ENCODE data around the gene ZNF41. TPM values are rescaled to one million over a fixed set of nuclear protein-coding genes. Genes with fewer than 3 reads are reported as not detected.
A peak's percentile ranks its signal among the peaks of the same experiment; 100 is the strongest.

Gene ZNF41
- total RNA-seq, 1 donor from 2014 or later: 7.6 TPM

DNA sequence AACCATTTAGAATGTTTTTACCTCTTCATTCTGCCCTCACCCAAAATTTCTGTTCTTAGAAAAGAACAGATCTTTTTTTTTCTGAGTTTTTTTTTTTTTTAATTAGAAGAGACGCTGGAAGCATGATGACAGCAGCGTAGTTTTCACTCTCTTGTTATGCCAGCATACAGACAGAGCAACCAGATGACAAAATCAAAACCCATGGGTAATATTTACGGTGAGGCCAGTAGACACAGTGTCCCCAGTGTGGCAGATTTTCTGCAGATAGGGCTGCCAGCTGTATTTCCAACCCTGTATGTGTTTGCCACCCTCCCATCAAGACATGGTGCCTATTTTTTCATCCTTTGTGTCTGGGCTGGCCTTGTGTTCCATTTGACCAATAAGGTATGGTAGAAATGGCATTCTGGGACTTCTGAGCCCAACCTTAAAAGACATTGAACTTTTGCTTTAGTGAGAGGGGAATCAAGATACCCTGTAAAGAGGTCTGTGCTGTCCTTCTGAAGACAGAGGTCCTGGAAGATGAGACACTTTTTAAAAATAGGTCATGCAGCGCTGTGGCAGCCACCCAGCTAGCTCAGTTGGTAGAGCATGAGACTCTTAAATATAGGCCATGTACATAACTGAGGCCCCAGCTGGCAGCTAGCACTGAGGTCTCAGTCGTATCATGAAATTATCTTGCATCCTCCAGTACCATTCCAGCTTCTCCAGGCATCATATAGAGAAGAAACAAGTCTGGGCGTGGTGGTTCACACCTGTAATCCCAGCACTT is 6.7 kb upstream of the ZNF41 start:
- Mint-ChIP-seq H3K4me3 (ENCODE audit: unreplicated experiment) (no peak overlapping the region), H3K27ac (ENCODE audit: unreplicated experiment) (no peak overlapping the region), H3K9me3 (ENCODE audit: unreplicated experiment) (no peaks in the 10 kb centered on the region), H3K36me3 (ENCODE audit: unreplicated experiment) (no peaks in the 10 kb centered on the region), H3K4me1 (ENCODE audit: low read depth, unreplicated experiment) (peaks cover 5% of the 10 kb centered on the region), H3K27me3 (ENCODE audit: unreplicated experiment) (no peaks in the 10 kb centered on the region)
- DNase-seq: no peak
- no peak for TF ChIP-seq CTCF (IDR thresholded peaks at IDR 0.05; ENCODE audit: partially characterized antibody, unreplicated experiment)

DNA sequence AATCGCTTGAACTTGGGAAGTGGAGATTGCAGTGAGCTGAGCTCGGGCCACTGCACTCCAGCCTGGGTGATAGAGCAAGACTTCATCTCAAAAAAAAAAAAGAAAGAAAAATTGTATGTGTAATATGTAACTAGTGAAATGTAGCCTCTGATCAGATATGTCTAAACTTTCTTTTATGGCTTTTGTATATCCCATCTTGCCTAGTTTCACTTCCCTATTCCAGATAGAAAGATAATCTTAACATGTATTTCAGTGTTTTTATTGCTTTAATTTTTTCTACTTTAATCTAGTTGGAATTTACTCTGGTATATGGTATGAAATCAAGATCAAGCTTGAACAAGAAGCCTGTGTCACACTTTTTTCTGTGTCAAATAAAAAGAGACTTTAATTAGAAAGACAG is 1.9 kb upstream of the ZNF41 start:
- Mint-ChIP-seq H3K9me3 (ENCODE audit: unreplicated experiment) (peaks cover 5% of the 10 kb centered on the region), H3K27ac (ENCODE audit: unreplicated experiment) (no peak overlapping the region), H3K36me3 (ENCODE audit: unreplicated experiment) (no peaks in the 10 kb centered on the region), H3K4me3 (ENCODE audit: unreplicated experiment) (peak overlapping the region; percentile 34), H3K27me3 (ENCODE audit: unreplicated experiment) (peaks cover 8% of the 10 kb centered on the region), H3K4me1 (ENCODE audit: low read depth, unreplicated experiment) (peaks cover 12% of the 10 kb centered on the region)
- TF ChIP-seq CTCF (IDR thresholded peaks at IDR 0.05; ENCODE audit: partially characterized antibody, unreplicated experiment): no peak
- no peak for DNase-seq

GRCh38 chrX:47483306-47484268 is 565 bp upstream of the ZNF41 start:
- H3K27ac Mint-ChIP-seq (ENCODE audit: unreplicated experiment): peak overlapping the region; percentile 94
- DNase-seq: peak; percentile 40
- peaks cover 5% of the 10 kb centered on the region for H3K9me3 Mint-ChIP-seq (ENCODE audit: unreplicated experiment)

DNA sequence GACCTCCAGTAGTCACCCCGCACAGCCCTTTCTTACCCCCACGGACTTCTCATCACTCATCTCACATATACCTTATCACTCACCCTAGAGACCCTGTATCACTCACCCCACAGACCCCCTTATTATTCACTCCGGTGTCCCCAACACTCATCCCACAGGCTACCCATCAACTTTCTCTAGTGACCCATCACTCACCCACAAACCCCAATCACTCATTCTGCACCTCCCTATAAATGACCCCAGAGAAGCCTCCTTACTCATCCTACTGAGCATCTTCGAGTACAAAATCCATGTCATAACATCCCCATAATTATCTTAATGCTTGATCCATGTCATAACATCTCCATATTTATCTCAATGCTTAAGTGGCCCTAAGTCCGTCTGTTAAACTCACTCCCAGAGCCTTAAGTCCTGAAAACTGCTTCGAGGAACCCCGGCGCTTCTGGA is 934 bp downstream of the ZNF41 start:
- Mint-ChIP-seq H3K27me3 (ENCODE audit: unreplicated experiment) (peaks cover 8% of the 10 kb centered on the region), H3K4me1 (ENCODE audit: low read depth, unreplicated experiment) (peaks cover 12% of the 10 kb centered on the region), H3K9me3 (ENCODE audit: unreplicated experiment) (peaks cover 5% of the 10 kb centered on the region), H3K36me3 (ENCODE audit: unreplicated experiment) (no peaks in the 10 kb centered on the region), H3K27ac (ENCODE audit: unreplicated experiment) (peak overlapping the region; percentile 59), H3K4me3 (ENCODE audit: unreplicated experiment) (peak overlapping the region; percentile 92)
- no peak for DNase-seq
- no peak for TF ChIP-seq CTCF (IDR thresholded peaks at IDR 0.05; ENCODE audit: partially characterized antibody, unreplicated experiment)

More at GRCh38 chrX:47483306-47484268, 565 bp upstream of the ZNF41 start:
- Mint-ChIP-seq H3K36me3 (ENCODE audit: unreplicated experiment) (no peaks in the 10 kb centered on the region), H3K4me1 (ENCODE audit: low read depth, unreplicated experiment) (peaks cover 12% of the 10 kb centered on the region), H3K27me3 (ENCODE audit: unreplicated experiment) (peaks cover 8% of the 10 kb centered on the region), H3K4me3 (ENCODE audit: unreplicated experiment) (peak overlapping the region; percentile 97)
- no peak for TF ChIP-seq CTCF (IDR thresholded peaks at IDR 0.05; ENCODE audit: partially characterized antibody, unreplicated experiment)
